T-helper 22 cell (primary cell): ENCODE results near the gene TRAF2.

Source experiments
- DNase-seq: peaks from one replicate; pipeline ENCODE4 v3.0.0-alpha.2; 2020; ENCODE audit warnings: low read depth

Gene TRAF2

DNA sequence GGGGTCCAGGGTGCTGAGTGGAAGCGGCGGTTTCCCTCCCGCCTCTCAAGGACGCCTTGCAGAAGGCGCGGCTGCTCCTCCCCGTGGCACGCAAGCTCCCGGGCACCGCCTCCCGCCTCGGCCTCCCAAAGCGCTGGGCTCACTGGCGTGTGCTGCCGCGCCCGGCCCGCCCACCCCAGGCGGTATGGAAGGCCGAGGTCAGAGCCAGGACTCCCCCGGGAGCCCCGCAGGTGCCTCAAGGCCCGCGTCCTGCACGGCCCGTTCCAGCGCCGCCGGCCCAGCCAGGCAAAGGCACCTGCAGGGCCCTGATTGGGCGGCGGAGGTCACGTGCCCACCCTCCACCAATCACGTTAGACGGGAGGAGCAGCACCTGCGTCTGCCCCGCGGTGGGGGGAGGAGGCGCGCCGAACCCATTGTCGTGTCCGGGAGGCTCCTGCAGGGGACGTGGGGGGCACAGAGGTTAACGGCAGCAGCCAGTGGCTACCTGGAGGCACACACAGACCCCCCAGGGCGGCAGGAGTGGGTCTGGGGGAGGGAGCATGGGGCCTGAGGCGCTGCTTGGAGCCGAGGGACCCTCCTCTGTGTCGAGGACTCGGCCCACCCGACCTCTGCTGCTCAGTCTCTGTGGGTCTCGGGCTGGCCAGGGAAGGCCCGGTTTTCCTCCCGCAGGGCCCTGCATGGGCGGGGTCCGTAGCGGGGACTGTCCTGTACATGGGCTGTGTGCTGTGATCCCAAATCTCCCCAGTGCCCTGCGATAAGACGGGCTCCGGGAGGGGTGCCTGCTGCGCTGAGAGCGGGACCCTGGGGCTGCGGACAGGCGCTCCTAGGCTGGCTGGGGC is 63.7 kb downstream of the TRAF2 start:
- DNase-seq = peak; percentile 94

DNA sequence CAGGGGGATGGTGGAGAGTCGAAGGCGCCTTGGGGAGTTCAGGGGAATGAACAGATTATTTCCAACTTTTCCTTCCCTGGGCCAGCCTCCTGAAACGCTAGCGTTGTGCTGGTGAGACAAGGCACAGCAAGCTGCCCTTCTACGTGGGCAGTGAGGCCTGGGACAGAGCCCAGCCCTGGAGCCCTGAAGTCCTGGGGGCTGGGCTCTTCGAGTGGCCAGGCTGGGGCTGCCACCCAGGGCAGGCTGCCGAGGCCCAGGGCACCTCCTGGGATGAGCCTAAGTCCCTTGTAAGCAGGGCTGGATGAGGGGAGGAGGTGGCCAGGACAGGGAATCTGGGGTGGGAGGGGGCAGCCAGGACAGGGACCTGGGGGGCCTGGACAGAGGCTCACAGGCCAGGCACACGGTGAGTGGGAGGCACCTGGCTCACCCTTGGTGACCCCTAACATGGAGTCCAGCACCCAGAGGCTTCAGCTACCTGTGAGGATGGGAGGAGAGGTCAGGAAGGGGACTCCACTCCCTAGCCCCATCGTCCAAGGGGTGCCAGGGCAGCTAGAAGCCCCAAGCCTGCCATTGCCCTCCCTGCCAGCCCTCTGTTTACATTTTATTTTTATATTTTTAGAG is 64.5 kb downstream of the TRAF2 start:
- no peak for DNase-seq

DNA sequence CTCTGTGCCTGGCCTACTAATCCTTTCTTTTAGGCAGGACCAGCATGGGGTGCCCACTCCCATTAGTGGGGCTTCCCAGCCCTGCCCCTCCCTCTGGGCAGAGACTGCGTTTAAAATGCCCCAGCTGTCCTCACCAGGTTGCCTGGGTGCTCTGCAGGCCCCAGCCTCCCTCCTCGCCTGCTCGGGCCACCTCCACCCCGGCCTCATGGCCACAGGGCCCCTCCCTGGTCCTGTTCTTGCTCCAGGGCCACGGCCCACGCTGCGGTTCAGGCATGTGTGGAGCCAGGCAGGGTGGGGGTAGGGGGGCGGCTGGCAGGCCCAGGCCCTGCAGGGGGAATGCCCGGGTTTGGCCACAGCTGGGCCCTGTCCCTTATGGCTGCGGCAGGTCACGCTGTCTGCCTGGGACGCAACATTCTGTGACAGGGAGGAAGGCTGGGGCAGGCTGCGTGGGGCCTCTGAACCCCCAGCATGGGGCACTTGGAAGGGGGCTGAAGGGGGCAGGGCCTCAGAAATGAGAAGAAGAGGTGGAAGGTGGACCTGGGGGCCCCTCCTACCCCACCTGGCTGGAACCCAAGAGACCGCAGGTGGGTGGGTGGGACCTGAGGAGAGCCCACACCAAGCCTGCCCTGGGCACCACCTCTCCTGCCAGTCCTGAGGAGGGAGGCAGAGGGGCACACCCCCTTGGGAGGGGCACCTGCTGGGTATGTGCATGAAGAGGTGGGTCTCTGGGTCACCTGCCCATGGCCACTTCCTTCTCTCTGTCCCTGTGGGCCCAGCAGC is 65.4 kb downstream of the TRAF2 start, which contains the start of gene LCN12:
Gene LCN12, plus strand, starts transcription at position 733 of the 780 bp plus-strand sequence. CDS start 55 bp downstream, outside the sequence.
- no peak for DNase-seq

DNA sequence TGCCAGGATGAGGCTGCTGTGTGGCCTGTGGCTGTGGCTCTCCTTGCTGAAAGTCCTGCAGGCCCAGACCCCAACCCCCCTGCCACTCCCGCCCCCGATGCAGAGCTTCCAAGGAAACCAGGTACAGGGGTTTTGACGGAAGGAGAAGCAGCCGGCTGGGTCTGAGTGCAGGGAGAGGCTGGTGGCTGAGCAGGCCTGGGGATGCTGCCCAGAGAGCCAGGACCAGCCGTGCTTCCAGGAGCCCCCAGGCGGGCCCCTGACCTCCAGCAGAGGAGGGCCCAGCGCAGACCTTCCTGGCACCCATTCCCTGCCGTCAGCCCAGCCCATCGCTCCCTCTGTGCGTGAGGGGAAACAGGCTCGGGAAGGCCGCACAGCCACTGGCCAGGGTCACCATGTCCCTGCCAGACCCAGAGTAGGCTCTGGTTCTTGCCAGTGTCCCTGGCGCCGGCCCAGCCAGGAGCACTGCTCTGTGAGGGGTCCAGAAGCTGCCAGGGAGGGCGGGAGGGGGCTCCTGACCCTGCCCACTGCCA is 66.1 kb downstream of the TRAF2 start:
- no peak for DNase-seq

DNA sequence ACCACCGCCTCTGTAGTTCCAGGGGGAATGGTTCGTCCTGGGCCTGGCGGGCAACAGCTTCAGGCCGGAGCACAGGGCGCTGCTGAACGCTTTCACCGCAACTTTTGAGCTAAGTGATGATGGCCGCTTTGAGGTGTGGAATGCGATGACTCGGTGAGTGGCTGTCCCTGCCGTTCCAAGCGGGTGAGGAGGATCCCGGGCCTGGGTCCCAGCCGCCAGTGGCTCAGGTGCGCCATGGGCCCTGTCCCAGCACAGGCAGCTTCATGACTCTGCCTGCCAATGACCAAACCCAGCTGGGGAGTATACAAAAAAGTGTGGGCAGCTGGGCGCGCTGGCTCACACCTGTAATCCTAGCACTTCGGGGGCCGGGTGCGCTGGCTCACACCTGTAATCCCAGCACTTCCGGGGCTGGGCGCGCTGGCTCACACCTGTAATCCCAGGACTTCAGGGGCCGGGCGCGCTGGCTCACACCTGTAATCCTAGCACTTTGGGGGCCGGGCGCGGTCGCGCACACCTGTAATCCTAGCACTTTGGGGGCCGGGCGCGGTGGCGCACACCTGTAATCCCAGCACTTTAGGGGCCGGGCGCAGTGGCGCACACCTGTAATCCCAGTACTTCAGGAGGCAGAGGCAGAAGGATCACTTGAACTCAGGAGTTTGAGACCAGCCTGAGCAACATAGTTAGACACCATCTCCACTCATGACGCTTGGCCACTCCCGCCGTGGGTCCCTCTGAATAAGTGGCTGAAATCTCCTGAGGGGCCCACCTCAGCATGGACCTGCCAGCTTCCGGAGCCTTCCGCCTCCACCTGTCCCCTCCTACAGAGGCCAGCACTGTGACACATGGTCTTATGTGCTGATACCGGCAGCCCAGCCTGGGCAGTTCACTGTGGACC is 66.8 kb downstream of the TRAF2 start:
- DNase-seq = no peak

DNA sequence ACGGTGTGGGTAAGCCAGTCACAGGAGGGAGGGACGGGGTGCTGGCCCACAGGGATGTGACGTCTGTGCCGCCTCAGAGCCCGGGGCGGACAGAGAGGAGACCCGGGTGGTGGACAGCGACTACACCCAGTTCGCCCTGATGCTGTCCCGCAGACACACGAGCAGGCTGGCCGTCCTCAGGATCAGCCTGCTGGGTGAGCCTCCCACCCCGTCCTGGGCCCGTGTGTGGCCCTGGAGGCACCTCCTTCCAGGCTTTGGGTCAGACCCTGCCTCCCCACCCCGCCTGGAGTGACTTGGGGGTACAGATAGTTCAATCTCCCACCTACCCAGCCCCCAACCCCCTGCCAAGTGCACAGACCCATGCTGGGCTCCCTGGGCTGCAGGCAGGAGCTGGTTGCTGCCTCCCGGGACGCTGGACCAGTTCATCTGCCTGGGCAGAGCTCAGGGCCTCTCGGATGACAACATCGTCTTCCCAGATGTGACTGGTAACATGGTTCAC is 67.5 kb downstream of the TRAF2 start:
- DNase-seq = no peak

DNA sequence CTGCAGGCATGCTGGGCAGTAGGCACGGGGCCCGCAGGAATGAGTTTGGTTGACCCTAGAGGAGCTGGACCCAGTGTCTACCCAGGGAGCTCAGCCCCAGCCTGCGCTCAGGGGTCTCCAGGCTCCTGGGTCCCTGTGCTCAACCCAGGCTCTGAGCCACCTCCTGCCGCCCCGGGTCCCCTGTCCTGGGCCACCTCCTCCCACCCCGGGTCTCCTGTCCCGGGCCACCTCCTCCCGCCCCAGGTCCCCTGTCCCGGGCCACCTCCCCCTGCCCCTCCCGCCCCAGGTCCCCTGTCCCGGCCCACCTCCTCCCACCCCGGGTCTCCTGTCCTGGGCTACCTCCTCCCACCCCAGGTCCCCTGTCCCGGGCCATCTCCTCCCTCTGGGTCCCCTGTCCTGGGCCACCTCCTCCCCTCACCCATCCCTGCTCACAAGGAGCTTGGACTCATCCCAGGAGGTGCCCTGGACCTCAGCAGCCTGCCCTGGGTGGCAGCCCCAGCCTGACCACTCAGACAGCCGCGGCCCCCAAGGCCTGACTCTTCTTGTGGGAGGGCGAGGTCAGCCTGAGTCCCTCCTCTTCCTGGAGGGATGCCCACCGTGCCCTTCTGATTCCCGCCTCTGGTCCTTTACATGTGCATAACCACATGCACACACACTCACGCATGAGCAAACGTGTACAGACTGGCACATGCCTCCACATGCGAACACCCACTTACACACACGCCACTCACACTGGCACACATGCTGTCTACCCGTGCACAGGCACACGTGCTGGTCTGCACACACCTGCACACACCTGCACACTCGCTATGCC is 68.2 kb downstream of the TRAF2 start:
- DNase-seq = no peak

DNA sequence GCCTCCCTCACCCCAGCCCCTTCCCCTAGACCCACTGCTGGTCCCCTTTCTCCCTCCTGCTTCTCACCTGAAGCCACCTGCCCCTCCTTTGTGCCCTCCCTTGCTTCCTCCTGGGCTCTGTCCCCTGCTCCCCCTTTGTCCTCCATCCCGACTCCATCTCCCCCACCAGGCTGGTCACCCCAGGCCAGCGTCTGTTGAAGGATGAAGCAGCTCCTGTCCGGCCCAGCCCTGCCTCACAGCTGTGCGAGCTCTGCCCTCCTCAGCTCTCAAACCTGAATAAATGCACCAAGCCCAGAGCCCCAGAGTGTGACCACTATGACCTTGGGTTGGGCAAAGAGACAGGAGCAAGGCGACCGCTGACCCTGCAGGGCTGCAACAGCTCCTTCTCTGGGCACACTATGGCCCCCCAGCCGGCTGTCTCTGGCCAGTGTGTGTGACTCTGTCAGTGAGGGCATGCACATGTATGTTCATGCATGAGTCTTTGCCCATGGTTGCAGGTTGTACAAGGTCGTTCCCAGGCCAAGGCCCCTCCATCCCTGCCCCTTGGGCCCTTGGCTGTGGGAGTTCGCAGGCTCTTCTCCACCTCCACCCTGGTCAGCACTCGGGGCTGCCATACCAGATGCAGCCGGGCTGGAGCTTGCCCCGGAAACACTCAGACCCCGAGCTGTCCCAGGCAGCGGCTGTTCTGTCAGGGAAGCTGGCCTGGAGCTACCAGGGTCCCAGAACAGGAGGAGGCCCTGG is 69.1 kb downstream of the TRAF2 start:
- DNase-seq = no peak

DNA sequence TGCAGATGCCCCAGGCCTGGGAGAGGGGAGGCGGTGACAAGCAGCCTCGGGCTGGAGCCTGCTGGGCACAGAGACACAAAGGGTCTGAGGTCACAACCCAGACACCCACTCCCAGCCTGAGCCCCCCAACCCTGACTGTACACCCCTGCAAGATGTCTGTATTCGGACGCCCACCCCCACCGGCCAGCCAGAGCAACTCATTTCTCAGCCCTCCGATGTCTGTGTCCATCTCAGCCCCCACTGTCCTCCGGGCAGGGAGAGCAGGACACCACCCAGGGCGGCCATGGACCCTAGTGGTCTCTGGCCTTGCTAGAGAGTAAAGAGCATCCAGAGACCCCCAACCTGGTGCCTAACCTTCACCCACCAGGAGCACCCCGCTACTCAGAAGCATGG is 69.6 kb downstream of the TRAF2 start:
- DNase-seq = no peak

DNA sequence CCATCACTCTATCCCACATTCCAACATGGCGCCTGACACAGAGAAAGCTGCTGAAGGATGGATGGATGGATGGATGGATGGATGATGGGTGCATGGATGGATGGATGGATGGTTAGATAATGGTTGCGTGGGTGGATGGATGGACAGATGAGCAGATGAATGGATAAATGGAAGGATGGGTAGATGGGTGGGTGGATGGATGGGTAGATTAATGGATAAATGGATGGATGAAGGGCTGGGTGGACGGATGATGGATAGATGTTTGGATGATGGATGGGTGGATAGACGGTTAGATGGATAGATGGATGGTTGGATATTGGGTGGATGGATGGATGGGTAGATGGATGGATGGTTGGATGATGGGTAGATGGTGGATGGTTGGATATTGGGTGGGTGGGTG is 70.3 kb downstream of the TRAF2 start:
- DNase-seq = no peak

DNA sequence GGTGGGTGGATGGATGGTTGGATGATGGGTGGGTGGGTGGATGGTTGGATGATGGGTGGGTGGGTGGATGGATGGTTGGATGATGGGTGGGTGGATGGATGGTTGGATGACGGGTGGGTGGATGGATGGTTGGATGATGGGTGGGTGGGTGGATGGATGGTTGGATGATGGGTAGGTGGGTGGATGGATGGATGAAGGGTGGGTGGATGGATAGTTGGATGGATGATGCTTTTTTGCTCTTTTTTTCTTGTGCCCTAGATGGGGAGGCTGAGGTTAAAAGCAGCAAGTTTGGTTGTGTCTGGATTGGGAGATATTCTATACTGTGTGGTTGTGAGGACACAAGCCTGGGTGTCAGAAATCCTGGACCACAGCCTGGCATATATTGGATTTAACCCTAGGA is 71.1 kb downstream of the TRAF2 start:
- DNase-seq = no peak

DNA sequence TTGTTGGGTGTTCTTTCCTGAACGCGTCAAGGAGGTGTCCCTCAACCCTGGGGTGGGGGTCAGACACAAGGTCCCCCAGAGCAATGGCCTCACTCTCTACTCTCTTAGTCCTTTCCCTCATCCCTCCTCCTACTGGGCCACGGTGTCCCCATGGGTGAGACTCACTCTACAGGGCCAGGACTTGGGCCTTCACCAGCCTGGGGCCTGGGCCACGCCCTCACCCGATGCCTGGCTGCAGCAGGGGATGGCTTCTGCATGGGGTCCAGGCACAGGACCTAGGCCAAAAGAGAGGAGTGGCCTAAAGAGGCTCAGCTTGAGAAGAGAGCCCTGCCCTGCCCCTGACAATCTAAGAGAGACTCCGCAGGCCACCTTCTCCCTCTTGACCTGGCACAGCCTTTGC is 71.6 kb downstream of the TRAF2 start:
- DNase-seq = no peak

DNA sequence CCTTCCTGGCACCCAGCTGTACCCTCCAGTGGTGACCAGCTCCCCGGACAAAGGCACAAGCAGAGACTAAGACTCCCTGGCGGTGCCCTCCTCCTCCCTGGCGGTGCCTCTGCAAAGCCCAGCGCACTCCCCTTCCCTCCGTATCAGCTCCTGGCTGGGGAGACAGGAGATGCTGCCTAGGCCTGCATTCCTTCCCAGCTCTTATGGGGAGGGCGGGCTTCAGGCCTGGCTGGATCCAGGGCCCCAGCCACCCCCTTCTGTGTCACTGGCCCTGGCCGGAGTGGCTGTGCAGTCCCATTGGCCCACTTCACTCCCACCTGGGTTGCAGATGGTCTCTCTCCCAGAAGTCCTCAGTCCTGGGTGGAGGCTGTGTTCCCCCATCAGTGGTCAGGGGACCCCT is 72.2 kb downstream of the TRAF2 start:
- no peak for DNase-seq

DNA sequence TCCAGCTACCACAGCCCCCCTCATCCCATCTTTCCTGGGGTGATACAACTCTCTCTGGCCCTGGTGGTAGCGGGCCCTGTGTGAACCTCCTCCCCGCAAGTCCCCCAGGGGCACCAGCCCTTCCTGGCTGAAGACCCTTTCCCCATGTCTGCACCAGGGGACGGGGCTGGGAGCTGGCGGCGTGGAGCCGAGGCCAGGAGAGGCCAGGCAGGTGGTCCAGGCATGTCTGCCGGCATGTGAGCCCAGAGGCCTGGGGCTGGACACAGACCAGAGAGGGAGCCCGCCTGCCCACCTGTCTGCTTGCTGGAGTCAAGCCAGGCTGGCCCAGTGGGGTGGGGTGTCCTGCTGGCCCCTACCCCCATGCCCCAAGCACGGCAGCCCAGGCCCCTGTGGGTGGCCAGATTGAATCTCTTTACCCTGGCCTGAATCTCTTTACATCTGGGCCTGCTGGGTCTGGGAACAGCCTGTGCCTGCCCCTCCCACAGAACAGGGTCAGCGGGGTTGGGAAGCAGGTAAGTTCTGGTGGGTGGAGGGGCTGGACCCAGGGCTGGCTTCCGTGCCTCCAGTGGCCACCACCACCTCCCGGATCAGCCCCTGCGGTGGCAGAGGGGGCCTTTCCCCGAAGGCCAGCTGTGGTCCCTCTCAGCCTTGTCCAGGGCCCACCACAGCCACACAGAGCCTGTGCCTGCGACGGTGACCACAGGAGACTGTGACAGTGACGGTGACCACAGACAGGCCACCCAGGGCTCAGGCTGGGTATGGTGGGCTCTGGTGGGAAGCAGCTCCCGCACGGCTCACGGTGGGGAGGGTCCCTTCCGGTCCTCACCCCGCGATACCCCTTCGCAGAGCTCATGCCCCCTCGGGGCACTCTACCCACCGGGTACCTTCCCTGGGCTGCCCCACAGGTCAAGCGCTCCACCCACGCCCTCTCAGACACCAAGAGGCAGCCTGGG is 72.9 kb downstream of the TRAF2 start:
- DNase-seq = no peak

DNA sequence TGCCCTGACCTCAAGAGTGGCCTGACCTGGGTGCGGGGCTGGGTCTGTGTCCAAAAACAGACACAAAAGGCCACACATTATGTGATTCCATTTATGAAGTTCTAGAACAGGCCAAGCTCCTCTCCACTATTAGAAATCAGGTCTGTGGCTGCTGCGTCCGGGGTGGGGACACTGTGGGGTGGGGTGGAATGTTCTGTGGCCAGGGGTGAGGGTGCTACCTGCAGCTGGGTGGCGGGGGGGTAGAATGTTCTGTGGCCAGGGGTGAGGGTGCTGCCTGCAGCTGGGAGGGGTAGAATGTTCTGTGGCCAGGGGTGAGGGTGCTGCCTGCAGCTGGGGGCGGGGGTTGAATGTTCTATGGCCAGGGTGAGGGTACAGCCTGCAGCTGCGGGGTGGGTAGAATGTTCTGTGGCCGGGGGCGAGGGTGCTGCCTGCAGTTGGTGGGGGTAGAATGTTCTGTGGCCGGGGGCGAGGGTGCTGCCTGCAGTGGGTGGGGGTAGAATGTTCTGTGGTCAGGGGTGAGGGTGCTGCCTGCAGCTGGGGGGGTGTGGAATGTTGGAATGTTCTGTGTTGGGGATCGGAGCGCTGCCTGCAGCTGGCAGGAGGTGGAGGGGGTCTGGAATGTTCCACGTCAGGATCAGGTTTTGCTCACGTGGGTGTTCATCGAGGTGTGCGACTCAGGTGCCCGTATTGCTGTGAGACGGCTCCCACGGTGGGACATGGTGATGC is 74.1 kb downstream of the TRAF2 start:
- DNase-seq = no peak

DNA sequence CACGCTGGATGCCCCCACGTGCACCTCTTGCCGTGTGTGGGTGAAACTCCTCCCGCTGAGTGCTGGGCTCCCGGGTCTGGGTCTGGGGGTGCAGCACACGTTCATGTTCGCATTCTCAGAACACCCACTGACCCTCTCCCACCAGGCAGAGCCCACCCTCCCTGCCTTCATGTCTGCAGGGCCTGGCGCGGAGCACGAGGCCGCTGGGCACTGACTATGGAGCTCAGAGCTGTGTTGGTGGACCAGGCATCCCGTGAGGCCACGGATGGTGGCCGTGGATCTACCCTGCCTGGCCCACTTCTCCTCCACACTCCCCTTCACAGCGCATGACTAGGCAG is 74.6 kb downstream of the TRAF2 start:
- DNase-seq = no peak

DNA sequence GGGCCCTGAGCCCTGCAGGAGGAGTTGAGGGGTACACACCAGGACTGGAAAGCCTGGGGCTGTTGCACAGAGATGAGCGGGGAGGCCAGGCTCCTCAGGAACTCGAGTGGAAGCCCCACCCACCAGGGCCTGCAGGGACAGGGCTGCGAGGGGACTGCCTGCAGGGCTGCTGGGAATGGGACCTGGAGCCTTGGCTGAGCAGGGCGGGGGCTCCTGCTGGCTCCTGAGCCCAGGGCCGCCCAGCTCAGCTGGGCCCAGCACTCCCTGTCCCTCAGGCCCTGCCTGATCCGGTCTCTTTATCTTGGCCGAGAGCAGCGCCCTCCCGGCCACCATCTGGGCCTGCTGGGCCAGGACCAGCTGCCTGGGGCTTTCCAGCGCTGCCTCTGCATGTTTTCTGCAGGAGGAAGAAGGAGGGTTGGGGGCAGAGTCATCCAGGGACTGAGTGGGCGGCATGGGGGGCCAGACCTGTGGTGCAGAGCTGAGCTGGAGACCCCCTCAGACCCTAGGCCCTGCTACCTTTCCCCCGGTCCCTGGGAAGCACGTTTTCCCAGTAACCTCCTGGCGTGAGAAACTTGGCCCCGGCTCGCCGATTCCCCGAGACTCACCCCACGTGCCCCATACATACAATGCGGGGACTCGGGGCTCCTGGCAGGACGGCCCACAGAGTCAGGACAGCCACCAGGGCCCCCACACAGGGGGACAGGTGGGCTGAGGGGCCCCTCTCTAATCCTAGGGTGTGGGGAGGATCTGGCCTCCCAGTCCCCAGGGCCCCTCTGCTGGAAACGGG is 75.2 kb downstream of the TRAF2 start:
- DNase-seq = no peak
